Measurements from ENCODE around the gene NAPSA.

Gene NAPSA

DNA sequence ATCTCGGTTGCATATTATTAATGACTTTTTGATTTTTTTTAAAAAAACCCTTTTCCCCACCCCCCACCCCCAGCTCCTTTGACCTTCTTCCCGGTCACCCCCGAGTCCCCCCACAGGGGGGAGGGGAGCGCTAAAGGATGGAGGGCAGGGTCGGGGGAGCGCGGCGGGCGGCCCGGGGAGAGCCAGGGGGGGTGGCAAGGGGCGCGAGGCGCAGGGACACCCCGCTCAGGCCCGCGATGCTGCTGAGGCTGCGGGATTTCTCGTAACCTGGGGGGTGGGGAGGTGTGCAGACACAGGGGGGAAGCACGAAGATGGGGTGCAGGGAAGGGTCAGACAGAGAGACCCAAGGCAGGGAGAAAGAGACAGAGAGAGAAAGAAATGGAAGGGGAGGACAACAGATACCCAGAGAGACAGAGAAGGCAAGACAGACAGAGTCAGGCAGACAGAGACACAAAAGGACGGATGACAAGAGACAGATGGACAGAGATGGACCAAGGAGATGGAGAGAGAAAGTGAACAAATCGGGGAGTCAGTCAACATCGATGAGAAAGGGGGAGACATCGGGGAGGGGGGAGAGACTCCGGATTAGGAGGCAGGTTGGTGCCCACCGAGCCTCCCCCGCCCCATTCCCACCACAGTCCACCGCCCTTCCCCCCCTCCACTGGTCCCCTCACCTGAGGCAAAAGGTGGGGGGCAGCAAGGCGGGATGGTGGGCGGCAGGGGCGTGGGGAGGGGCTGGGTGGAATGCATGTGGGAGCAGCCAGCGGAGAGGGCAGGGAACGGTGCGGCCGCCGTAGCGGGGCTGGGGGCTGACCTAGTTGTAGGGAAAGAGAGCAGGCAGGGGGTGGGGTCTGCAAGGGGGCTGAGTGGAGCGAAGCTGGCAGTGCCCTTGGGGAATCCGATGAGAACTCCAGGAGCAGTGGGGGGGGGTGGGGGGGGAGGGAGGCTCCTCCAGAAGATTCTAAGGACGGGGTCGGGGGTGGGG, 50.4 kb downstream of the NAPSA start:
- Histone ChIP-seq H2AFZ (ENCODE audit: low read length) (no peak overlapping the region), H3K79me2 (ENCODE audit: low read length) (no peaks in the 10 kb centered on the region), H3K4me1 (ENCODE audit: low read length) (no peaks in the 10 kb centered on the region), H3K9me3 (replicated peaks; ENCODE audit: insufficient read depth, low read length) (no peaks in the 10 kb centered on the region), H3K36me3 (replicated peaks; ENCODE audit: insufficient read depth, low read length) (no peaks in the 10 kb centered on the region), H3K4me2 (ENCODE audit: low read depth, low read length) (no peak overlapping the region), H3K4me3 (ENCODE audit: low read length) (no peak overlapping the region), H3K9ac (ENCODE audit: low read length) (no peak overlapping the region), H4K20me1 (ENCODE audit: insufficient read depth, low read length) (no peaks in the 10 kb centered on the region), H3K27me3 (replicated peaks; ENCODE audit: insufficient read depth, low read length) (peaks cover 70% of the 10 kb centered on the region), H3F3A (ENCODE audit: insufficient read depth, low read length) (no peaks in the 10 kb centered on the region), H3K27ac (ENCODE audit: low read length) (no peak overlapping the region), H3K9me2 (replicated peaks; ENCODE audit: insufficient read depth, low read length) (no peaks in the 10 kb centered on the region)
- TF ChIP-seq, protein P1, sequence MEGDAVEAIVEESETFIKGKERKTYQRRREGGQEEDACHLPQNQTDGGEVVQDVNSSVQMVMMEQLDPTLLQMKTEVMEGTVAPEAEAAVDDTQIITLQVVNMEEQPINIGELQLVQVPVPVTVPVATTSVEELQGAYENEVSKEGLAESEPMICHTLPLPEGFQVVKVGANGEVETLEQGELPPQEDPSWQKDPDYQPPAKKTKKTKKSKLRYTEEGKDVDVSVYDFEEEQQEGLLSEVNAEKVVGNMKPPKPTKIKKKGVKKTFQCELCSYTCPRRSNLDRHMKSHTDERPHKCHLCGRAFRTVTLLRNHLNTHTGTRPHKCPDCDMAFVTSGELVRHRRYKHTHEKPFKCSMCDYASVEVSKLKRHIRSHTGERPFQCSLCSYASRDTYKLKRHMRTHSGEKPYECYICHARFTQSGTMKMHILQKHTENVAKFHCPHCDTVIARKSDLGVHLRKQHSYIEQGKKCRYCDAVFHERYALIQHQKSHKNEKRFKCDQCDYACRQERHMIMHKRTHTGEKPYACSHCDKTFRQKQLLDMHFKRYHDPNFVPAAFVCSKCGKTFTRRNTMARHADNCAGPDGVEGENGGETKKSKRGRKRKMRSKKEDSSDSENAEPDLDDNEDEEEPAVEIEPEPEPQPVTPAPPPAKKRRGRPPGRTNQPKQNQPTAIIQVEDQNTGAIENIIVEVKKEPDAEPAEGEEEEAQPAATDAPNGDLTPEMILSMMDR (IDR thresholded peaks at IDR 0.05; ENCODE audit: low read length) = no peak
- TF ChIP-seq EZH2 (optimal IDR thresholded peaks at IDR 0.05; ENCODE audit: low read depth, low read length) (no peak), EZH2phosphoT487 (IDR thresholded peaks at IDR 0.05; ENCODE audit: low read length) (no peak)
- no peak for DNase-seq

DNA sequence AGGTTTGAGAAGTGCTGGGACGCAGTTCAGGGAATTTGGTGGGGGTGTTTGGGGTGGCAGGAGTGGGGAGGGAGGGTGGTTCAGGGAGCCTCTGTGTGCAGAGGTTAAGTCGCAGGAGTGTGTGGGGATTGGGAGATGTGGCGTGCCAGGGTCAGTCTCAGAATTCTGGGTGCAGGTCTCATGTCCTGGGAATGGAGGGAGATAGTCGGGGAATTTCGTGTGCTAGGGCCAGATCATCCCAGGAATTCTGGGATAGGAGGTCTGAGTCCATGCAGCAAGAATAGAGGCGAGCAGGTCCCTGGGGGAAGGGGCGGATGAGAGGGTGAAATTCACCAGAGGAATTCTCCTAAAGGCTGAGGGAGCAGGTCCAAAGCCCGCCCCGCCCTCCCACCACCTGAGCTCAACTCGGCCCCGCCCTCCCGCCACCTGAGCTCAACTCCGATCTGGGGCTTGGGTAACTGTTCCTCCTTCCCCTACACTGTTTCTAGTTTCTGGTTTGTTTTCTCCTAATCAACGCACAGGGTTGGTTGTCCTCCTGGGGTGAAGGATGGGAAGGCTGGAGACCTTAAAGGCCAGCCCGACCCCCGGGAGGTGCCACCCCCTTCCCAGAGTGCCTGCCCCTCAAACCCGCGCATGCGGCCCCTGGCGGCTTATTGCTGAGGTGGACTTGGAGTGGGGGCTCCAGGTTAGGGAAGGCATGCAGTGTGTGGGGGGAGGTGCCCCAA, 51.5 kb downstream of the NAPSA start:
- Histone ChIP-seq H3K27ac (ENCODE audit: low read length) (no peak overlapping the region), H3K4me2 (ENCODE audit: low read depth, low read length) (no peak overlapping the region), H3K9me2 (replicated peaks; ENCODE audit: insufficient read depth, low read length) (no peaks in the 10 kb centered on the region), H3K4me3 (ENCODE audit: low read length) (no peak overlapping the region), H2AFZ (ENCODE audit: low read length) (no peak overlapping the region), H3K9ac (ENCODE audit: low read length) (no peak overlapping the region), H3K4me1 (ENCODE audit: low read length) (no peaks in the 10 kb centered on the region), H3K9me3 (replicated peaks; ENCODE audit: insufficient read depth, low read length) (no peaks in the 10 kb centered on the region), H4K20me1 (ENCODE audit: insufficient read depth, low read length) (no peaks in the 10 kb centered on the region), H3F3A (ENCODE audit: insufficient read depth, low read length) (no peaks in the 10 kb centered on the region), H3K36me3 (replicated peaks; ENCODE audit: insufficient read depth, low read length) (no peaks in the 10 kb centered on the region), H3K27me3 (replicated peaks; ENCODE audit: insufficient read depth, low read length) (peaks cover 71% of the 10 kb centered on the region), H3K79me2 (ENCODE audit: low read length) (no peaks in the 10 kb centered on the region)
- TF ChIP-seq EZH2phosphoT487 (IDR thresholded peaks at IDR 0.05; ENCODE audit: low read length) (no peak), EZH2 (optimal IDR thresholded peaks at IDR 0.05; ENCODE audit: low read depth, low read length) (no peak)
- TF ChIP-seq, protein P1 (IDR thresholded peaks at IDR 0.05; ENCODE audit: low read length) = no peak
- DNase-seq = no peak

GRCh38 chr19:50312967-50313811, 52.2 kb downstream of the NAPSA start:
- Histone ChIP-seq H3K9ac (ENCODE audit: low read length) (no peak overlapping the region), H3K27me3 (replicated peaks; ENCODE audit: insufficient read depth, low read length) (peaks cover 72% of the 10 kb centered on the region), H3K9me3 (replicated peaks; ENCODE audit: insufficient read depth, low read length) (no peaks in the 10 kb centered on the region), H3K4me2 (ENCODE audit: low read depth, low read length) (no peak overlapping the region), H4K20me1 (ENCODE audit: insufficient read depth, low read length) (no peaks in the 10 kb centered on the region), H3K36me3 (replicated peaks; ENCODE audit: insufficient read depth, low read length) (no peaks in the 10 kb centered on the region), H3K4me3 (ENCODE audit: low read length) (no peak overlapping the region), H3F3A (ENCODE audit: insufficient read depth, low read length) (no peaks in the 10 kb centered on the region), H2AFZ (ENCODE audit: low read length) (no peak overlapping the region), H3K79me2 (ENCODE audit: low read length) (no peaks in the 10 kb centered on the region), H3K9me2 (replicated peaks; ENCODE audit: insufficient read depth, low read length) (no peaks in the 10 kb centered on the region), H3K4me1 (ENCODE audit: low read length) (no peaks in the 10 kb centered on the region), H3K27ac (ENCODE audit: low read length) (no peak overlapping the region)
- TF ChIP-seq EZH2phosphoT487 (IDR thresholded peaks at IDR 0.05; ENCODE audit: low read length) (no peak), EZH2 (optimal IDR thresholded peaks at IDR 0.05; ENCODE audit: low read depth, low read length) (no peak)
- TF ChIP-seq, protein P1 (IDR thresholded peaks at IDR 0.05; ENCODE audit: low read length) = no peak
- no peak for DNase-seq

All from MM.1S (cell line).